PC-3 (cell line): ENCODE measurements around the gene TMEM79.

Experiments used
- CTCF ChIP-seq: fragments of 300-600 bp; sonication (generic); conservative IDR thresholded peaks from 2 replicates; pipeline ENCODE4 v1.5.1; 2017; ENCODE audit warnings: antibody characterized with exemption, low read depth, mild to moderate bottlenecking, low read length
- EZH2 ChIP-seq: fragments of 300-600 bp; sonication (generic); IDR thresholded peaks from one replicate; pipeline ENCODE4 v1.6.1; 2017; ENCODE audit warnings: antibody characterized with exemption, mild to moderate bottlenecking, low read length; ENCODE audit not compliant: unreplicated experiment

DNA sequence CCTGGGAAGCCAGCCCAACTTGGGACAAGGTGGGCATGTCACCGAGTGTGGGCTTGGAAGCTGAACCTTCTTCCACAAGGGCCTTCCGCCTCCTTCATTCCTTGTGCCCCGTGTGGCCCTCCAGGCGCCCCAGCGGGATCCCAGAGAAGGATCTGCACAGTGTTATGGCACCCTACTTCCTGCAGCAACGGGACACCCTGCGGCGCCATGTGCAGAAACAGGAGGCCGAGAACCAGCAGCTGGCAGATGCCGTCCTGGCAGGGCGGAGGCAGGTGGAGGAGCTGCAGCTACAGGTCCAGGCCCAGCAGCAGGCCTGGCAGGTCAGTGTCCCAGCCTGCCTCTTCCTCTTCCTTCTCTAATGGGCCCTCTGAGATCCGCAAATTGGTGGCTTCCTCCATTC is 48.0 kb upstream of the TMEM79 start:
- TF ChIP-seq CTCF (no peak), EZH2 (no peak)
